Ectodermal cell (in vitro differentiated cells): ENCODE results near the gene KIRREL3.

ENCODE experiments used
- H3K27ac ChIP-seq: 2 replicates; pipeline ENCODE4 v1.7.0; 2013; ENCODE audit warnings: mild to moderate bottlenecking, low read depth, low read length; ENCODE audit not compliant: insufficient read depth, poor library complexity, severe bottlenecking
- H3K27me3 ChIP-seq: 2 replicates; pipeline ENCODE4 v1.7.0; 2013; ENCODE audit warnings: mild to moderate bottlenecking, low read length; ENCODE audit not compliant: insufficient read depth, control insufficient read depth, poor library complexity, severe bottlenecking
- H3K36me3 ChIP-seq: one replicate; pipeline ENCODE4 v1.7.0; 2013; ENCODE audit warnings: low read length; ENCODE audit not compliant: control insufficient read depth, insufficient read depth
- H3K4me1 ChIP-seq: one replicate; pipeline ENCODE4 v1.7.0; 2013; ENCODE audit warnings: low read length; ENCODE audit not compliant: control insufficient read depth, insufficient read depth
- H3K4me3 ChIP-seq: 2 replicates; pipeline ENCODE4 v1.7.0; 2013; ENCODE audit warnings: low read depth, low read length, control low read depth; ENCODE audit not compliant: insufficient read depth
- H3K9me3 ChIP-seq: 2 replicates; pipeline ENCODE4 v1.7.0; 2013; ENCODE audit warnings: mild to moderate bottlenecking, low read length, moderate library complexity; ENCODE audit not compliant: control insufficient read depth
- WGBS, 2 experiments: methylation state at CpG; one replicate each; pipeline ENCODE4 v1.1.7; 2013; ENCODE audit warnings: missing lambda C conversion rate in 2 of 2; 5-methylcytosine and 5-hydroxymethylcytosine counted together

Gene KIRREL3

DNA sequence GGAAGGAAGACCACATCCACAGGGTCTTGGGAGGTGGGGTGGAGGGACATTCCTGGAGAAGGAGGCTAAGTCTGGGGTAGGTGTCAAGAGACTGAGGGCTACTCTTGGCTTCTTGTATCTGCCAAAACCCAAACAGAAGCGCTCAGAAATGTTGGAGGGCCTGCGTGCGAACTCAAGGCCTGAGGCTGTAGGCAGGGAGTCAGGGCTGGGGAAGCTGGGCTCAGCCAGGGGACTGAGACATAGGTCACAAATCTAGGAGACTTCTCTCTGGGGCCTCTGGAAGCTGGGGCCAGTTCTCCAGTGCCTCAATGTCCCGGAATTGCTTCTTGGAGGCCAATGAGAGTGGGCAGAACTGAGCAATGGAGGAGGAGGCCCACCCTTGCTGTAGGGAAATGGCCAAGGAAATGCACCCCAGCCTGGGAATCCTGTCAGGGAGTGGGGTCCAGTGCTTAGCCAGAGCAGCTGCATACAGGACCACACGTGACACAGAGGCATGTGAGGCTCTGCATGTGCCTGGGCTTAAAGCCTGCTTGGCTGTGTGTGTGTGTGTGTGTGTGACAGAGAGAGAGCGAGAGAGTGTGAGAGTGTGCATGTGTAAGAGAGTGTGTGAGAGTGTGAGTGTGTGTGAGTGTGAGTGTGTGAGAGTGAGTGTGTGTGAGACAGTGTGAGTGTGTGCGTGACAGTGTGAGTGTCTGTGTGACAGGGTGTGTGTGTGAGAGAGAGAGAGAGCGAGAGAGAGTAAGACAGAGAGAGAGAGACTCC, 503.8 kb downstream of the KIRREL3 start:
- H3K4me3 ChIP-seq: no peak overlapping the region
- H3K9me3 ChIP-seq: no peaks in the 10 kb centered on the region
- 87 to 91% methylated on average over 8 of the region's 8 CpGs for WGBS, 2 experiments
- peaks cover 3% of the 10 kb centered on the region for H3K4me1 ChIP-seq
- H3K27ac ChIP-seq: no peak overlapping the region
- H3K27me3 ChIP-seq: no peaks in the 10 kb centered on the region
- no peaks in the 10 kb centered on the region for H3K36me3 ChIP-seq

DNA sequence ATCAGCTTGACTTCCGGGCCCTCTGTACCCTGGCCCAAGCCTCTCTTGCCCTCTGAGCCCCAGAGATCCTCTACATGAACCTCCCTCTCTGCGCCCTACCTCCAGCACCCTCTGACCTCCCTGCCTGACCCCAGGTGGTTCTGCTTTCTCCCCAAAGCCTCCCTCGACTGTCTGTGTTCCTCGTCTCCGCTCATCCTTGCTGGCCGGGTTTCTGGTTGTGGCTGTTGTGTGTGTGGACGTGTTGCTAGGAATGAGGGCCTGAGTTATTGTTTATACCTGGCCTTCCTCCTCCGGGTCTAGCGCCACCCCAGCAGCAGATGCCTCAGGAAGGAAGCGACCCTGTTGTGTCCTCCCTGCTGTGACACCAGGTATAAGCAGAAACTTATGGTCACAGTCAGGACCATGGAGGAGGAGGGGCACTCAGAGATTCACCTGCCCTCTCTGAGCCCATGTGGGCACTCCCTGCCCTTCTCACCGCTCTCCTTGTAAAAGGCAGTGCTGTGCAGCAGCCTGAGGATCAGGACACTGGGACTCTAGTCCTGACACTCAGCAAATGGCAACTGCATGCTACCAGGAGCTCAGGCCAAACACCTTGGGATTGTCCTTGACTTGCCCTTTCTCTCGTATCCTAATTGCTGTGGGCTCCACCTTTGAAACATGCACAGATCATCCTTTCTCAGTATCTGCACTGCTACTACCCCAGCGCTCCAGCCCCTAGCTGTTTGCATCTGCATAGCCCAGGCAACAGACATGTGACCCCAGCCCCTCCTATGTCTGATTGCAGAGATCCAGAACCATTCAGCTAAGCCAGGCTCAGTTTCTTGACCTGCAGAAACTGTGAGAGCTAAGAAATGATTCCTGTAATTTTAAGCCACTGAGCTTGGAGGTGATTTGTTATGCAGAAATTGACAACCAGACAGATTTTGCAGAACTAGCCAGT, 505.0 kb downstream of the KIRREL3 start:
- Histone ChIP-seq H3K4me1 (peaks cover 3% of the 10 kb centered on the region), H3K9me3 (no peaks in the 10 kb centered on the region), H3K36me3 (no peaks in the 10 kb centered on the region), H3K4me3 (no peak overlapping the region), H3K27me3 (no peaks in the 10 kb centered on the region), H3K27ac (no peak overlapping the region)
- WGBS, 2 experiments: 80 to 82% methylated on average over 13 of the region's 13 CpGs

DNA sequence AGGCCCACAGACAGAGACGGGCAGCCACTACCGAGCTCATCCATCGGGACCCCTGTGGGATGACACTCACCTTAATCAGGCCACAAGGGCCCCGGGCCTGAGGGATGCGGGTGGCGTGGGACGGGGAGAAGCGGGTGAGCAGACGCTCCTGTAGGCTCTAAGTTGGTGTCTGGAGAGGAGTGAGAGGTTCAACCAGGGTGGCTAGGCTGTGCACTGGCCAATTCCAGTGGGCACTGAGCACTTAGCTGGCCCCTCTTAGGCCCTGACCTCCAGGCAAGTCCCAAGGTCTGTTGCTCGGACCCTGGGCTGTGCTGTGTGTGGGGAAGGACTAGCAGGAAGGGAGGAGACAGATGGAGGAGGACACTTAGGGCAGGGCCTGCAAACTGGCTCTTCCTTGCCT, 505.7 kb downstream of the KIRREL3 start:
- no peaks in the 10 kb centered on the region for H3K9me3 ChIP-seq
- H3K27ac ChIP-seq: no peak overlapping the region
- H3K36me3 ChIP-seq: no peaks in the 10 kb centered on the region
- peaks cover 3% of the 10 kb centered on the region for H3K4me1 ChIP-seq
- H3K4me3 ChIP-seq: no peak overlapping the region
- 91 to 93% methylated on average over 10 of the region's 10 CpGs for WGBS, 2 experiments
- no peaks in the 10 kb centered on the region for H3K27me3 ChIP-seq

DNA sequence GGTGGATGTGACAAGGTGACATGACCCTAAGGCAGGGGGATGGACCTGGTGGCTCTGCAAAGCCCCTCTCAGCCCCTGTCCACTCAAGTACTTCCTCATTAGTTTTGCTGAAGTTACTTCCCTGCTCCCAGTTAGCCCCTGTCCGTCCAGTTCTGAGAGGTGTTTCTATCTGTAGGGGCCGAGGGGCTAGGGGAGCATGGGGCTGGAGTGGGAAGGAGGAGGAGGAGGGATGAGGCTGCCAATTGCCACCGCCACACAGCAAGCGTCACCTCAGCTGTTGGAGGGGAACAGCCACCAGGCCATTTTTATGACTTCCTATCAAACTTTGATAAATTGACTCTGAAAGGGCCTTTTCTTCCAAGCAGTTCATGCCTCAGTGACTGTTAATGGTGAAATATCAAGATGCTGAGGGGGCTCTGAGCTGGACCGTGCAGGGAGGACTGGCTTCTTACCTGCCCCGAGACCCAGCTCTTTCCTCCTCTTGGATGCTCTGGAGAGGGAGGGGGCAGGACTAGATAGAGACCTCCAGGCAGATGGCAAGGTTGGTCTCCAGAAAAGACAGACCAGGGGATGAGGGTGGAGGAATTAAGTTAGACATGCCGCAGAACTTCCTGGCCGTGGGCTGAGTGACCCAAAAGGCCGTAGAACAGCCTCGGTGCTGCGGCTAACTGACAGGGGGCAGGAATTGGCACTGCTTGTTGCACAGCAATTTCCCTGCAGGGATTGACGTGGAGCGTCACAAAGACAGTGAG, 508.1 kb downstream of the KIRREL3 start:
- 90% methylated on average over 13 of the region's 13 CpGs for WGBS, 2 experiments
- H3K27ac ChIP-seq: no peak overlapping the region
- H3K4me3 ChIP-seq: no peak overlapping the region
- peaks cover 8% of the 10 kb centered on the region for H3K4me1 ChIP-seq
- H3K9me3 ChIP-seq: no peaks in the 10 kb centered on the region
- H3K36me3 ChIP-seq: no peaks in the 10 kb centered on the region
- H3K27me3 ChIP-seq: no peaks in the 10 kb centered on the region

DNA sequence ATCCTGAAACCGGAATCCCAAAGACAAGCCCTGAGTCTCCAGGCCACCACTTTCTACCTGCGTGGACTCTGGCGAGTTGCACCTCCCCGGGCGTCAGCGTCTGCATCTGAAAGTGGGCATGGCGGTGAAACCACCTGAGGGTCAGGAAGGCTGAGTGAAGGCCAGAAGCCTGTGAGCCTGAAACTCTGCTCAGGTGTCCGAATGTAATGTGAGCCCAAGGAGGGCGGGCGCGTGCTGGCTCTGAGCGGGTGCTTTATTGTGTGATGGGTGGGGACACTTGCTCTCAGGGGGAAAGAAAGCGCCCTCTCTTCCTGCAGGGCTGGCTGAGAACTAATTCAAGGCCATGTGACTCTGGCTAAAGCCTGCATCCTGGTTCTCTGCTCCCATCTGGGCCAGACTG, 509.5 kb downstream of the KIRREL3 start:
- H3K9me3 ChIP-seq: no peaks in the 10 kb centered on the region
- no peaks in the 10 kb centered on the region for H3K27me3 ChIP-seq
- H3K27ac ChIP-seq: no peak overlapping the region
- no peaks in the 10 kb centered on the region for H3K36me3 ChIP-seq
- peaks cover 8% of the 10 kb centered on the region for H3K4me1 ChIP-seq
- WGBS, 2 experiments: 72 to 74% methylated on average over 13 of the region's 13 CpGs
- H3K4me3 ChIP-seq: no peak overlapping the region

DNA sequence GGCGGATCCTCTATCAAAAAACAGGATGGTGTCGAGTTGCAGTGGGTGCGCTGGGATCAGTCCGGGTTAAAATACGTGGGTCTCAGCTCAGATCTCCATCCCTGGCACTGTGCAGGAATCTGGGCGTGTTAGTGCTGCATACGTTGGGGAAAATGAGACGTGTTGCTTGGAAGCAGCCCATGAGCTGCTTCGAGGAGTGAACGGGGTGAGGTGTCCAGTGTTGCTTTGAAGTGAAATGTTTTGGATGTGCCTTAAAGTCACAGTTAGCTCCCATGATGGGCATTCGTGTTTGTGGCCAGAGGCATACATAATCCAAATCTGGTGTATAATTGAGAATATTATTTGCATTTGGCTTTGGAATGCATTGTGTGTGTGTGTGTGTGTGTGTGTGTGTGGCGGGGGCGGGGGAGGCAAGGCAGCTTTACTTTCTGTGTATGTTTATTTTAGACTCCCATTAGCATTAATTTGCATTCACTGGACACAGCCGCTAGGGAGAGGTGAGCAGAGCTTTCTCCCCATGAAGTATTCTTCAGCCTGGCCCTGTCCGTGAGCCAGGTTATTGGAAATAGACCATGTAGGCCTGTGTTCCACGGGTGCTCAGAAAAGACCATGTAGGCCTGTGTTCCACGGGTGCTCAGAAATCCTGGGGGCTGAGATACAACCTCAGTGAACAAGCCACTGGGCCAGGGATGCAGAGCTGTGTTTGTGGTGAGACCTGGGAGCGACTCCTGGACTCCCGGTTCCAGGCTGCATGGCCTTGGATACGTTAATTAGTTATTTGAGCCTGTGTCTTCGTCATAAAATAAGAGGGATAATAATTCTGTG, 510.5 kb downstream of the KIRREL3 start:
- H3K4me1 ChIP-seq: peaks cover 11% of the 10 kb centered on the region
- no peak overlapping the region for H3K4me3 ChIP-seq
- 88 to 89% methylated on average over 19 to 20 of the region's 21 CpGs for WGBS, 2 experiments
- no peaks in the 10 kb centered on the region for H3K27me3 ChIP-seq
- no peaks in the 10 kb centered on the region for H3K9me3 ChIP-seq
- no peaks in the 10 kb centered on the region for H3K36me3 ChIP-seq
- H3K27ac ChIP-seq: no peak overlapping the region

DNA sequence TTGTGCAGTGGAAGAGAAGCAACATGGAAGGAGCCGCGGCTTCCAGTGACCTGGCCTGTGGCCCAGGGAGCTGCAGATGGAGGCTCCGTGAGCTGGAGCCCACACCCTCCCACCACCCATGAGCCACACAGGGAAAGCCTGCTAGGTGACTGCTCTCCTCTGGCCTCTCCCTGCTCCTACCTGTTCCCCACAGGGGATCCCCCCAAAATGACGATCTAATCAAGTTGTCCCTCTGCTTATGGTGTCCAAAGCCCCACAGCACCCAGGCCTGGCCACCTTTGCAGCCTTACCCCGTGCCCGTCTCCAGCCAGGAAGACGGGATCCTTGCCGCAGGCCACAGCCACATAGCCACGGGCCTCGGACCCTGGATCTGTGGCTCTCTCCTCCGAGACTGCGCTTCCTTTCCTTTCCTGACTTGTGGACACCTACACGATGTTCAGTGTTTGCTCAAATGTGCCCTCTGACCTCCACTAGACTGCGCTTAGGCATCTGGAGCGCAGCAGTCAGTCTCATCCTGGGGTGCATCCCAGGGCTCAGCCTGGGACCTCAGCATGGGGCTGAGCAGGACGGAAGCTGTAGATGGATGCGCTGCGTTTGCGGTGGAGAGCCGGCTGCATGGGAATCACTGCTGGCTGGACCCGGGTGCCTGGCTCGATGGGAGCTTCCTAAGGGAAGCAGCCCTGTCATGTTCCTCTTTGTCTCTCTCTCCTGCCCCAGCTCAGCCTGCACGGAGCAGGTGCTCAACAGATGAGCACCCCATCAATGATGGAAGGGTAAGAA, 511.8 kb downstream of the KIRREL3 start:
- Histone ChIP-seq H3K9me3 (no peaks in the 10 kb centered on the region), H3K27me3 (no peaks in the 10 kb centered on the region), H3K4me3 (no peak overlapping the region), H3K4me1 (peaks cover 16% of the 10 kb centered on the region), H3K36me3 (no peaks in the 10 kb centered on the region), H3K27ac (no peak overlapping the region)
- 95% methylated on average over 23 of the region's 23 CpGs for WGBS, 2 experiments

DNA sequence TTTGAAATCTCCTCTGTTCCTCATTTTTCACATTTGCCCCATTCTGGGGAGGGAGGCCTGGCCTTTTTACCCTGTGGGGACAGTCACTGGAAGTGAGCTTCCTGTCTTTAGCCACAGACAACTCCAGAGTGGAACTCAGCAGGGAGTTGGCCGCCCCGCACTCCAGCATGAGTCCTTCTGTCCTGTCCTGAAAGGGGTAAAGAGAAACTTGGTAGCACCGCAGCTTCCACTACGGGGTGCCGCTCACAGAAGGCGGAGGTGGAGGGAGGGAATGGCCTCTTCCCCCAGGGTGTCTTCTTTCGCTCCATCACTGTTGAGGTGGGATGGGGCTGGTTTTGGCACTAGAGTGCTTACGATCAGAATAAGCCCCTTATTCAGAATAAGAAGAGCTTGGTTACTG, 512.9 kb downstream of the KIRREL3 start:
- Histone ChIP-seq H3K27me3 (no peaks in the 10 kb centered on the region), H3K27ac (no peak overlapping the region), H3K4me1 (peaks cover 16% of the 10 kb centered on the region), H3K9me3 (no peaks in the 10 kb centered on the region), H3K4me3 (no peak overlapping the region), H3K36me3 (no peaks in the 10 kb centered on the region)
- WGBS, 2 experiments: 49 to 52% methylated on average over 8 of the region's 8 CpGs
